GM19324 (cell line): ENCODE data around the gene MAPRE2.

Experiments
- ATAC-seq: cut with Tn5 transposase; IDR thresholded peaks from one replicate; pipeline ENCODE4 v1.9.1; 2021; ENCODE audit warnings: mild to moderate bottlenecking, moderate library complexity; ENCODE audit not compliant: unreplicated experiment, low FRiP score

MAPRE2 gene

GRCh38 chr18:35117372-35117771 lies 76.2 kb downstream of the MAPRE2 start:
- ATAC-seq, result no peak

GRCh38 chr18:35117951-35118411 lies 76.8 kb downstream of the MAPRE2 start:
- ATAC-seq, result no peak

GRCh38 chr18:35118641-35119040 lies 77.4 kb downstream of the MAPRE2 start:
- ATAC-seq, result no peak

GRCh38 chr18:35121038-35121437 lies 79.8 kb downstream of the MAPRE2 start:
- ATAC-seq, result no peak

GRCh38 chr18:35121531-35121930 lies 80.3 kb downstream of the MAPRE2 start:
- ATAC-seq, result no peak

GRCh38 chr18:35122586-35123224 lies 81.5 kb downstream of the MAPRE2 start:
- ATAC-seq, result no peak

GRCh38 chr18:35123811-35124210 lies 82.6 kb downstream of the MAPRE2 start:
- no peak for ATAC-seq

GRCh38 chr18:35127201-35127600 lies 86.0 kb downstream of the MAPRE2 start:
- no peak for ATAC-seq

GRCh38 chr18:35128675-35129074 lies 87.5 kb downstream of the MAPRE2 start:
- no peak for ATAC-seq

GRCh38 chr18:35130236-35130635 lies 89.0 kb downstream of the MAPRE2 start:
- ATAC-seq, result no peak

- ATAC-seq, result no peak
Measured at GRCh38 chr18:35131387-35132020, 90.3 kb downstream of the MAPRE2 start.

- no peak for ATAC-seq
Measured at GRCh38 chr18:35132021-35132902, 91.0 kb downstream of the MAPRE2 start.

- no peak for ATAC-seq
Measured at GRCh38 chr18:35134190-35134730, 93.0 kb downstream of the MAPRE2 start.

- ATAC-seq, result no peak
Measured at GRCh38 chr18:35134791-35135531, 93.7 kb downstream of the MAPRE2 start.

GRCh38 chr18:35136248-35136647 lies 95.0 kb downstream of the MAPRE2 start:
- ATAC-seq, result no peak

GRCh38 chr18:35136885-35137284 lies 95.7 kb downstream of the MAPRE2 start:
- no peak for ATAC-seq

GRCh38 chr18:35137632-35138031 lies 96.4 kb downstream of the MAPRE2 start:
- no peak for ATAC-seq

GRCh38 chr18:35138773-35139172 lies 97.6 kb downstream of the MAPRE2 start:
- no peak for ATAC-seq

GRCh38 chr18:35139517-35139916 lies 98.3 kb downstream of the MAPRE2 start:
- ATAC-seq, result no peak

- no peak for ATAC-seq
Measured at GRCh38 chr18:35141077-35141476, 99.9 kb downstream of the MAPRE2 start.
